SJCRH30 (cell line): ENCODE data around the gene TRIM9. TPM values are rescaled to one million over a fixed set of nuclear protein-coding genes. Genes with fewer than 3 reads are reported as not detected.

Experiments
- DNase-seq, 2 experiments: peaks; one replicate each; pipeline ENCODE4 v3.0.0-alpha.2; 2015 to 2020
- H3K27ac ChIP-seq: fragments of 250-450 bp; sonication (Bioruptor Pico); 2 replicates; pipeline ENCODE4 v1.5.1; 2020; ENCODE audit warnings: mild to moderate bottlenecking, moderate library complexity
- H3K27me3 ChIP-seq: fragments of 250-450 bp; sonication (Bioruptor Pico); 2 replicates; pipeline ENCODE4 v1.5.1; 2020; ENCODE audit warnings: mild to moderate bottlenecking, moderate library complexity
- H3K36me3 ChIP-seq: fragments of 250-450 bp; sonication (Bioruptor Pico); 2 replicates; pipeline ENCODE4 v1.5.1; 2020; ENCODE audit warnings: mild to moderate bottlenecking, moderate library complexity
- H3K4me1 ChIP-seq: fragments of 250-450 bp; sonication (Bioruptor Pico); 2 replicates; pipeline ENCODE4 v1.5.1; 2020; ENCODE audit warnings: mild to moderate bottlenecking, moderate library complexity
- H3K4me3 ChIP-seq: fragments of 250-450 bp; sonication (Bioruptor Pico); 2 replicates; pipeline ENCODE4 v1.5.1; 2020; ENCODE audit warnings: mild to moderate bottlenecking, moderate library complexity
- H3K9me3 ChIP-seq: fragments of 250-450 bp; sonication (Bioruptor Pico); replicated peaks from 2 replicates; pipeline ENCODE4 v1.5.1; 2020; ENCODE audit warnings: mild to moderate bottlenecking, moderate library complexity
- total RNA-seq: library from RNA; depleted of rRNA; stranded (reverse); fragments of >200 nt; shearing (Covaris generic); gene quantifications from 2 replicates; pipeline ENCODE4 v1.2.3, GENCODE V29; 2014

TRIM9 gene
- total RNA-seq, 1 experiment from 2014 or later = 1.6 TPM

GRCh38 chr14:51081209-51081608 is 13.7 kb downstream of the TRIM9 start:
- no peak overlapping the region for H3K27ac ChIP-seq
- H3K9me3 ChIP-seq = no peaks in the 10 kb centered on the region
- no peaks in the 10 kb centered on the region for H3K27me3 ChIP-seq
- DNase-seq = no peak
- no peaks in the 10 kb centered on the region for H3K36me3 ChIP-seq
- H3K4me3 ChIP-seq = no peak overlapping the region
- peaks cover 6% of the 10 kb centered on the region; the same call in 1 of the 2 replicates for H3K4me1 ChIP-seq

- no peak overlapping the region for H3K4me3 ChIP-seq
- DNase-seq = no peak
- no peak overlapping the region for H3K27ac ChIP-seq
Observed at GRCh38 chr14:51080645-51081044, 14.3 kb downstream of the TRIM9 start.

GRCh38 chr14:51079489-51079888 is 15.4 kb downstream of the TRIM9 start:
- Histone ChIP-seq H3K4me3 (no peak overlapping the region), H3K4me1 (peaks cover 6% of the 10 kb centered on the region; the same call in 1 of the 2 replicates), H3K36me3 (no peaks in the 10 kb centered on the region), H3K27me3 (no peaks in the 10 kb centered on the region), H3K9me3 (no peaks in the 10 kb centered on the region), H3K27ac (no peak overlapping the region)
- DNase-seq = no peak

More at GRCh38 chr14:51080645-51081044, 14.3 kb downstream of the TRIM9 start:
- no peaks in the 10 kb centered on the region for H3K36me3 ChIP-seq
- no peaks in the 10 kb centered on the region for H3K27me3 ChIP-seq
- peaks cover 6% of the 10 kb centered on the region; the same call in 1 of the 2 replicates for H3K4me1 ChIP-seq
- H3K9me3 ChIP-seq = no peaks in the 10 kb centered on the region

- no peaks in the 10 kb centered on the region for H3K9me3 ChIP-seq
- H3K4me3 ChIP-seq = no peak overlapping the region
- H3K27me3 ChIP-seq = no peaks in the 10 kb centered on the region
- H3K4me1 ChIP-seq = peaks cover 6% of the 10 kb centered on the region; the same call in 1 of the 2 replicates
- no peak overlapping the region for H3K27ac ChIP-seq
- H3K36me3 ChIP-seq = no peaks in the 10 kb centered on the region
- DNase-seq = no peak
Observed at GRCh38 chr14:51079085-51079484, 15.8 kb downstream of the TRIM9 start.

GRCh38 chr14:51074701-51075385 is 20.1 kb downstream of the TRIM9 start:
- DNase-seq = no peak
- H3K9me3 ChIP-seq = no peaks in the 10 kb centered on the region
- peaks cover 6% of the 10 kb centered on the region; the same call in 1 of the 2 replicates for H3K4me1 ChIP-seq
- no peaks in the 10 kb centered on the region for H3K27me3 ChIP-seq
- no peaks in the 10 kb centered on the region for H3K36me3 ChIP-seq
- no peak overlapping the region for H3K4me3 ChIP-seq
- no peak overlapping the region for H3K27ac ChIP-seq

GRCh38 chr14:51073731-51074130 is 21.2 kb downstream of the TRIM9 start:
- no peaks in the 10 kb centered on the region for H3K27me3 ChIP-seq
- H3K27ac ChIP-seq = no peak overlapping the region
- H3K4me3 ChIP-seq = no peak overlapping the region
- H3K36me3 ChIP-seq = no peaks in the 10 kb centered on the region
- DNase-seq = no peak
- H3K4me1 ChIP-seq = peaks cover 6% of the 10 kb centered on the region; the same call in 1 of the 2 replicates
- H3K9me3 ChIP-seq = no peaks in the 10 kb centered on the region

GRCh38 chr14:51072976-51073375 is 21.9 kb downstream of the TRIM9 start:
- H3K36me3 ChIP-seq = no peaks in the 10 kb centered on the region
- H3K4me3 ChIP-seq = no peak overlapping the region
- H3K27me3 ChIP-seq = no peaks in the 10 kb centered on the region
- DNase-seq = no peak
- peaks cover 6% of the 10 kb centered on the region; the same call in 1 of the 2 replicates for H3K4me1 ChIP-seq
- H3K9me3 ChIP-seq = no peaks in the 10 kb centered on the region
- H3K27ac ChIP-seq = no peak overlapping the region

- no peaks in the 10 kb centered on the region for H3K27me3 ChIP-seq
- H3K36me3 ChIP-seq = no peaks in the 10 kb centered on the region
- H3K4me1 ChIP-seq = no peaks in the 10 kb centered on the region
- no peak overlapping the region for H3K4me3 ChIP-seq
- DNase-seq = no peak
- H3K9me3 ChIP-seq = no peaks in the 10 kb centered on the region
- no peak overlapping the region for H3K27ac ChIP-seq
Observed at GRCh38 chr14:51071857-51072256, 23.0 kb downstream of the TRIM9 start.

- Histone ChIP-seq H3K27me3 (no peaks in the 10 kb centered on the region), H3K4me3 (no peak overlapping the region), H3K9me3 (no peaks in the 10 kb centered on the region), H3K36me3 (no peaks in the 10 kb centered on the region), H3K4me1 (no peaks in the 10 kb centered on the region), H3K27ac (no peak overlapping the region)
- no peak for DNase-seq
Observed at GRCh38 chr14:51070726-51071125, 24.2 kb downstream of the TRIM9 start.

- H3K4me3 ChIP-seq = no peak overlapping the region
- no peaks in the 10 kb centered on the region for H3K36me3 ChIP-seq
- no peak for DNase-seq
- no peaks in the 10 kb centered on the region for H3K27me3 ChIP-seq
- H3K9me3 ChIP-seq = no peaks in the 10 kb centered on the region
- H3K4me1 ChIP-seq = no peaks in the 10 kb centered on the region
- no peak overlapping the region for H3K27ac ChIP-seq
Observed at GRCh38 chr14:51069055-51069454, 25.9 kb downstream of the TRIM9 start.

GRCh38 chr14:51068268-51068667 is 26.6 kb downstream of the TRIM9 start:
- no peak for DNase-seq
- H3K4me3 ChIP-seq = no peak overlapping the region
- no peaks in the 10 kb centered on the region for H3K27me3 ChIP-seq
- no peak overlapping the region for H3K27ac ChIP-seq
- no peaks in the 10 kb centered on the region for H3K36me3 ChIP-seq
- no peaks in the 10 kb centered on the region for H3K9me3 ChIP-seq
- H3K4me1 ChIP-seq = no peaks in the 10 kb centered on the region

GRCh38 chr14:51067295-51067694 is 27.6 kb downstream of the TRIM9 start:
- Histone ChIP-seq H3K27me3 (no peaks in the 10 kb centered on the region), H3K9me3 (no peaks in the 10 kb centered on the region)

GRCh38 chr14:51066576-51066975 is 28.3 kb downstream of the TRIM9 start:
- peak in 1 of 2 experiments; percentile 14 for DNase-seq
- no peaks in the 10 kb centered on the region for H3K27me3 ChIP-seq
- no peaks in the 10 kb centered on the region for H3K9me3 ChIP-seq
- H3K4me3 ChIP-seq = no peak overlapping the region
- H3K4me1 ChIP-seq = no peaks in the 10 kb centered on the region
- H3K36me3 ChIP-seq = no peaks in the 10 kb centered on the region
- no peak overlapping the region for H3K27ac ChIP-seq

More at GRCh38 chr14:51067295-51067694, 27.6 kb downstream of the TRIM9 start:
- Histone ChIP-seq H3K36me3 (no peaks in the 10 kb centered on the region), H3K27ac (no peak overlapping the region), H3K4me1 (no peaks in the 10 kb centered on the region), H3K4me3 (no peak overlapping the region)
- no peak for DNase-seq

GRCh38 chr14:51059032-51059431 is 35.9 kb downstream of the TRIM9 start:
- DNase-seq = no peak
- H3K27ac ChIP-seq = no peak overlapping the region
- H3K4me1 ChIP-seq = no peaks in the 10 kb centered on the region
- no peaks in the 10 kb centered on the region for H3K27me3 ChIP-seq
- H3K4me3 ChIP-seq = no peak overlapping the region
- no peaks in the 10 kb centered on the region for H3K36me3 ChIP-seq
- no peaks in the 10 kb centered on the region for H3K9me3 ChIP-seq

GRCh38 chr14:51058382-51058781 is 36.5 kb downstream of the TRIM9 start:
- Histone ChIP-seq H3K36me3 (no peaks in the 10 kb centered on the region), H3K27me3 (no peaks in the 10 kb centered on the region), H3K4me1 (no peaks in the 10 kb centered on the region), H3K4me3 (no peak overlapping the region), H3K27ac (no peak overlapping the region), H3K9me3 (no peaks in the 10 kb centered on the region)
- no peak for DNase-seq

- Histone ChIP-seq H3K27me3 (no peaks in the 10 kb centered on the region), H3K27ac (no peak overlapping the region), H3K4me3 (no peak overlapping the region), H3K4me1 (no peaks in the 10 kb centered on the region), H3K36me3 (no peaks in the 10 kb centered on the region), H3K9me3 (no peaks in the 10 kb centered on the region)
- DNase-seq = peak in 1 of 2 experiments; percentile 22
Observed at GRCh38 chr14:51056421-51056820, 38.5 kb downstream of the TRIM9 start.
